HepG2 (cell line): ENCODE results near the gene NKIRAS1. TPM values are rescaled to one million over a fixed set of nuclear protein-coding genes. Genes with fewer than 3 reads are reported as not detected.
"Not testable (repeated sequence)": the region's sequence is repeated elsewhere in the genome, so short reads cannot be mapped to it uniquely, and the experiment has no call there.

ENCODE experiments used
- ATAC-seq: fragments of 200-7000 bp; cut with Tn5 transposase; 3 replicates; pipeline ENCODE4 v1.9.1; 2020; ENCODE audit warnings: mild to moderate bottlenecking, moderate library complexity
- BruUV-seq: library from RNA; stranded (reverse); fragments of 400-500 nt; replicated peaks from 2 replicates; lab custom pipeline; 2021; lab: Mats Ljungman, UMichigan
- CTCF ChIA-PET: fragments of 300-600 bp; formaldehyde crosslinking; extraction: SDS; loops from one replicate; lab custom pipeline; 2021; ENCODE audit warnings: low total read pairs, inconsistent platforms, low intra/inter-chr PET ratio; lab: Yijun Ruan, JAX
- POLR2A ChIA-PET: fragments of 350-600 bp; sonication (Branson Sonifier 250); formaldehyde crosslinking; loops from one replicate; lab custom pipeline; 2020; ENCODE audit warnings: antibody characterized with exemption, inconsistent platforms; lab: Yijun Ruan, JAX
- DNase-seq: peaks from one replicate; pipeline ENCODE4 v3.0.0-alpha.2; 2015; ENCODE audit warnings: low spot score
- FAIRE-seq: peaks from 3 replicates; lab custom pipeline; 2011; peaks lifted over from hg19 to GRCh38; lab: Jason Lieb, UNC
- H2AFZ ChIP-seq: one replicate; pipeline ENCODE4 v1.6.1; 2011; ENCODE audit warnings: low read length, inconsistent platforms
- H3K27ac ChIP-seq: fragments of 300-600 bp; 3 replicates; pipeline ENCODE4 v1.8.0; 2011; ENCODE audit warnings: mixed run types, mild to moderate bottlenecking, mixed read lengths, low read length, inconsistent platforms; ENCODE audit not compliant: insufficient read depth; ENCODE audit errors: extremely low read length
- H3K27me3 ChIP-seq, 2 experiments: fragments of 200-600 bp in 1 of 2; 2 replicates in 1 of 2; 3 replicates in 1 of 2; pipeline versions ENCODE4 v1.6.0 to v1.8.0; 2011; ENCODE audit warnings: low read length in 2 of 2, mild to moderate bottlenecking in 2 of 2, moderate library complexity in 2 of 2, inconsistent platforms in 1 of 2; ENCODE audit not compliant: insufficient read depth in 2 of 2, control insufficient read depth in 1 of 2
- H3K36me3 ChIP-seq, 2 experiments: fragments of 200-600 bp in 1 of 2; replicated peaks in 1 of 2; 2 replicates in 1 of 2; 3 replicates in 1 of 2; pipeline versions ENCODE4 v1.5.1 to v1.8.0; 2011; ENCODE audit warnings: low read length in 2 of 2, inconsistent platforms in 1 of 2; ENCODE audit not compliant: insufficient read depth in 2 of 2, control insufficient read depth in 1 of 2
- H3K4me1 ChIP-seq: 2 replicates; pipeline ENCODE4 v1.5.1; 2012; ENCODE audit warnings: low read length, inconsistent platforms; ENCODE audit not compliant: insufficient read depth
- H3K4me2 ChIP-seq: 2 replicates; pipeline ENCODE4 v1.6.0; 2011; ENCODE audit warnings: low read depth, low read length, inconsistent platforms
- H3K4me3 ChIP-seq, 3 experiments: fragments of 200-600 bp in 1 of 3; sonication (generic), shearing (Covaris generic) in 1 of 3; replicated peaks in 1 of 3; 2 replicates each; pipeline ENCODE4 v1.5.1; 2011 to 2016; ENCODE audit warnings: low read length in 3 of 3, inconsistent platforms in 2 of 3, low read depth in 2 of 3, mild to moderate bottlenecking in 2 of 3, control low read depth in 1 of 3, mixed read lengths in 1 of 3; ENCODE audit not compliant: insufficient read depth in 1 of 3
- H3K79me2 ChIP-seq: one replicate; pipeline ENCODE4 v1.6.1; 2011; ENCODE audit warnings: low read length, inconsistent platforms; ENCODE audit not compliant: insufficient read depth
- H3K9ac ChIP-seq: 2 replicates; pipeline ENCODE4 v1.6.0; 2011; ENCODE audit warnings: mild to moderate bottlenecking, low read depth, low read length, inconsistent platforms; ENCODE audit not compliant: insufficient read depth
- H3K9me3 ChIP-seq: 2 replicates; pipeline ENCODE4 v1.5.1; 2012; ENCODE audit warnings: mild to moderate bottlenecking, low read length
- H4K20me1 ChIP-seq: 2 replicates; pipeline ENCODE4 v1.6.0; 2011; ENCODE audit warnings: inconsistent platforms, mild to moderate bottlenecking, low read length, moderate library complexity; ENCODE audit not compliant: insufficient read depth
- ELK4 ChIP-seq: sonication (generic); formaldehyde crosslinking; IDR thresholded peaks from 2 replicates; pipeline ENCODE4 v1.9.0; 2021; ENCODE audit warnings: missing genetic modification reagents, borderline replicate concordance
- EP300 ChIP-seq, 3 experiments: sonication (generic) in 1 of 3; formaldehyde crosslinking in 1 of 3; IDR thresholded peaks; 2 replicates each; pipeline versions ENCODE4 v1.5.1 to v1.6.1; 2011 to 2020; ENCODE audit warnings: low read depth in 2 of 3, low read length in 2 of 3, borderline replicate concordance in 1 of 3, improper control_type of control experiment in 1 of 3, mild to moderate bottlenecking in 1 of 3, missing genetic modification reagents in 1 of 3, moderate library complexity in 1 of 3
- MTERF4 ChIP-seq: sonication (generic); formaldehyde crosslinking; IDR thresholded peaks from 2 replicates; pipeline ENCODE4 v1.8.0; 2023; ENCODE audit warnings: mild to moderate bottlenecking, missing genetic modification reagents
- NFYB ChIP-seq: sonication (generic); formaldehyde crosslinking; IDR thresholded peaks from 2 replicates; pipeline ENCODE4 v1.4.0; 2020; ENCODE audit warnings: missing genetic modification reagents
- ZFP37 ChIP-seq: sonication (generic); formaldehyde crosslinking; IDR thresholded peaks from 2 replicates; pipeline ENCODE4 v1.4.0; 2020; ENCODE audit warnings: missing genetic modification reagents, borderline replicate concordance
- ZMYM3 ChIP-seq: sonication (generic); formaldehyde crosslinking; IDR thresholded peaks from 2 replicates; pipeline ENCODE4 v1.5.1; 2020; ENCODE audit warnings: mild to moderate bottlenecking, missing genetic modification reagents
- ZNF136 ChIP-seq: sonication (generic); formaldehyde crosslinking; IDR thresholded peaks from 2 replicates; pipeline ENCODE4 v1.8.1; 2022; ENCODE audit warnings: low read depth, mild to moderate bottlenecking, moderate library complexity, missing genetic modification reagents
- ZNF580 ChIP-seq: IDR thresholded peaks from 2 replicates; pipeline ENCODE4 v1.6.1; 2016; ENCODE audit warnings: low read depth, borderline replicate concordance
- ZNF883 ChIP-seq: sonication (generic); formaldehyde crosslinking; IDR thresholded peaks from 2 replicates; pipeline ENCODE4 v1.5.1; 2020; ENCODE audit warnings: mild to moderate bottlenecking, missing genetic modification reagents; ENCODE audit errors: not compliant biosample characterization
- WGBS: methylation state at CpG from one replicate; pipeline ENCODE4 v1.1.6; 2017; ENCODE audit warnings: low lambda C conversion rate; 5-methylcytosine and 5-hydroxymethylcytosine counted together
- in situ Hi-C: cut with HindIII; loops from 2 replicates; pipeline ENCODE4 v1.10.0; 2017; ENCODE audit warnings: low pct_unique_long_range_greater_than_20kb; ENCODE audit not compliant: extremely low pct_ligation_motif_present
- intact Hi-C: fragments of 100-400 bp; cut with micrococcal nuclease; formaldehyde crosslinking; loops from one replicate; pipeline ENCODE4 v1.10.0; 2022; ENCODE audit not compliant: unreplicated experiment
- polyA plus RNA-seq, 8 experiments: library from polyadenylated mRNA; depleted of rRNA in 3 of 8; stranded (reverse) in 7 of 8; unstranded in 1 of 8; fragments of >200 nt; fragmentation: Illumina TruSeq in 4 of 8; extraction: Trizol in 4 of 8; gene quantifications; 2 replicates each; pipeline versions ENCODE4 v1.2.1 to v1.2.3, GENCODE V29; 2011 to 2016; ENCODE audit warnings: low read depth in 4 of 8, missing spikeins in 1 of 8, mixed read lengths in 1 of 8; ENCODE audit not compliant: insufficient read depth in 1 of 8
- total RNA-seq, 5 experiments: library from RNA; depleted of rRNA; stranded (reverse); fragments of >200 nt; fragmentation: Illumina TruSeq; extraction: Trizol; gene quantifications; 2 replicates each; pipeline ENCODE4 v1.2.3, GENCODE V29; 2016; ENCODE audit warnings: low read depth in 1 of 5

The NKIRAS1 gene
- total and polyA plus RNA-seq, 2 of the 13 experiments (the other 11 are each of a cell fraction or from before 2014, with no cell fraction given) = 4.3 to 8.0 TPM

GRCh38 chr3:23881993-23882392 lies 34.8 kb downstream of the NKIRAS1 start:
- H3K4me1 ChIP-seq, H3K27me3 ChIP-seq, H3K27ac ChIP-seq, H3K4me2 ChIP-seq, CTCF ChIA-PET, FAIRE-seq, H3K9ac ChIP-seq, H3K36me3 ChIP-seq, DNase-seq, H2AFZ ChIP-seq, H3K9me3 ChIP-seq, H3K79me2 ChIP-seq, H3K4me3 ChIP-seq, ATAC-seq, in situ Hi-C loops, BruUV-seq, H4K20me1 ChIP-seq: not testable (repeated sequence)
- 92% methylated on average over 4 of the region's 4 CpGs for WGBS
- TF ChIP-seq NFYB (CRISPR knock-in tag) = peak; percentile 44
- intact Hi-C loops = loop anchor here (10.0 kb wide), 1 partner anchor 113 kb away; no protein-coding TSS in a partner anchor
- POLR2A ChIA-PET = interaction anchor here (1.6 kb wide), 1 partner anchor 35 kb away, joined by 5 read pairs; the partner anchor contains the start of genes NKIRAS1 and RPL15

GRCh38 chr3:23880703-23881339 lies 36.0 kb downstream of the NKIRAS1 start:
- ATAC-seq (no peak), DNase-seq (no peak), FAIRE-seq (no peak)
- Histone ChIP-seq H3K4me1 (no peaks in the 10 kb centered on the region), H3K4me3 (no peak overlapping the region), H3K36me3 (no peaks in the 10 kb centered on the region; a peak in 3 of 5 replicates), H3K27me3 (no peaks in the 10 kb centered on the region), H3K9ac (no peak overlapping the region), H3K9me3 (no peaks in the 10 kb centered on the region), H4K20me1 (0 out of 2 replicates have a peak, but pooled peaks cover 3% of the 10 kb centered on the region), H3K27ac (no peak overlapping the region), H2AFZ (no peak overlapping the region), H3K4me2 (no peak overlapping the region), H3K79me2 (peaks cover 5% of the 10 kb centered on the region)
- POLR2A ChIA-PET = interaction anchor here (1.6 kb wide), 1 partner anchor 36 kb away, joined by 5 read pairs; the partner anchor contains the start of genes NKIRAS1 and RPL15
- WGBS = 86% methylated on average over 4 of the region's 4 CpGs
- intact Hi-C loops (loop anchor here (10.0 kb wide), 1 partner anchor 114 kb away; no protein-coding TSS in a partner anchor), in situ Hi-C loops (no loop called here)
- BruUV-seq = no TSS peak
- CTCF ChIA-PET = no interaction called here
- no peak for TF ChIP-seq EP300 (IDR thresholded peaks at IDR 0.05; ENCODE audit: low read depth in 2 of 2, low read length in 2 of 2)
- no peak for TF ChIP-seq EP300 (CRISPR knock-in tag; IDR thresholded peaks at IDR 0.05; ENCODE audit: borderline replicate concordance)
- TF ChIP-seq ZFP37 (CRISPR knock-in tag) = no peak
- no peak for TF ChIP-seq ZNF580 (CRISPR knock-in tag)
- TF ChIP-seq MTERF4 (CRISPR knock-in tag) = no peak
- no peak for TF ChIP-seq ZNF136 (CRISPR knock-in tag)
- no peak for TF ChIP-seq ELK4 (CRISPR knock-in tag)
- no peak for TF ChIP-seq ZNF883 (CRISPR knock-in tag)
- TF ChIP-seq ZMYM3 = no peak
